Nephron (organoid): ENCODE measurements around the gene VPS13D.

ENCODE experiments used
- H3K27ac Mint-ChIP-seq, 3 experiments: 2 replicates each; pipeline ENCODE4 v1.8.0; 2020; ENCODE audit warnings: mixed read lengths in 3 of 3, mild to moderate bottlenecking in 2 of 3, moderate library complexity in 1 of 3
- H3K27me3 Mint-ChIP-seq: 2 replicates; pipeline ENCODE4 v1.8.0; 2021; ENCODE audit warnings: low read depth, mild to moderate bottlenecking, moderate library complexity, mixed read lengths
- H3K36me3 Mint-ChIP-seq: 2 replicates; pipeline ENCODE4 v1.8.0; 2020; ENCODE audit warnings: low read depth, mixed read lengths
- H3K4me1 Mint-ChIP-seq: 2 replicates; pipeline ENCODE4 v1.8.0; 2020; ENCODE audit warnings: mixed read lengths
- H3K4me3 Mint-ChIP-seq, 3 experiments: 2 replicates each; pipeline ENCODE4 v1.8.0; 2020; ENCODE audit warnings: mild to moderate bottlenecking in 3 of 3, mixed read lengths in 3 of 3, moderate library complexity in 2 of 3
- H3K9me3 Mint-ChIP-seq: 2 replicates; pipeline ENCODE4 v1.8.0; 2020; ENCODE audit warnings: mixed read lengths
- CTCF ChIP-seq, 3 experiments: fragments of 200-600 bp; sonication (generic); IDR thresholded peaks; one replicate each; pipeline ENCODE4 v1.5.0; 2021; ENCODE audit warnings: antibody characterized with exemption in 3 of 3; ENCODE audit not compliant: unreplicated experiment in 3 of 3

Gene VPS13D

GRCh38 chr1:12183095-12183794 is 46.6 kb upstream of the VPS13D start:
- H3K4me3 Mint-ChIP-seq = no peak overlapping the region
- H3K27ac Mint-ChIP-seq = peak overlapping the region in 1 of 3 experiments; percentile 82
- no peak for TF ChIP-seq CTCF (IDR thresholded peaks at IDR 0.05; ENCODE audit: unreplicated experiment in 3 of 3)
- H3K9me3 Mint-ChIP-seq = no peaks in the 10 kb centered on the region
- H3K4me1 Mint-ChIP-seq = peaks cover 12% of the 10 kb centered on the region
- peaks cover 18% of the 10 kb centered on the region for H3K27me3 Mint-ChIP-seq
- no peaks in the 10 kb centered on the region for H3K36me3 Mint-ChIP-seq

GRCh38 chr1:12184008-12184681 is 45.7 kb upstream of the VPS13D start:
- no peak overlapping the region for H3K4me3 Mint-ChIP-seq
- no peaks in the 10 kb centered on the region for H3K36me3 Mint-ChIP-seq
- peaks cover 21% of the 10 kb centered on the region for H3K27me3 Mint-ChIP-seq
- peak overlapping the region; percentile 56 to 85 (median 82) for H3K27ac Mint-ChIP-seq
- no peaks in the 10 kb centered on the region for H3K9me3 Mint-ChIP-seq
- TF ChIP-seq CTCF (IDR thresholded peaks at IDR 0.05; ENCODE audit: unreplicated experiment in 3 of 3) = no peak
- H3K4me1 Mint-ChIP-seq = peaks cover 9% of the 10 kb centered on the region

GRCh38 chr1:12185036-12185917 is 44.6 kb upstream of the VPS13D start:
- H3K4me1 Mint-ChIP-seq = peaks cover 9% of the 10 kb centered on the region
- H3K9me3 Mint-ChIP-seq = no peaks in the 10 kb centered on the region
- H3K27me3 Mint-ChIP-seq = peaks cover 20% of the 10 kb centered on the region
- no peaks in the 10 kb centered on the region for H3K36me3 Mint-ChIP-seq
- H3K4me3 Mint-ChIP-seq = no peak overlapping the region
- TF ChIP-seq CTCF (IDR thresholded peaks at IDR 0.05; ENCODE audit: unreplicated experiment in 3 of 3) = no peak
- H3K27ac Mint-ChIP-seq = peak overlapping the region in 1 of 3 experiments; percentile 27

- no peak for TF ChIP-seq CTCF (IDR thresholded peaks at IDR 0.05; ENCODE audit: unreplicated experiment in 3 of 3)
- Mint-ChIP-seq H3K9me3 (no peaks in the 10 kb centered on the region), H3K27me3 (peaks cover 20% of the 10 kb centered on the region), H3K4me3 (no peak overlapping the region), H3K4me1 (peaks cover 9% of the 10 kb centered on the region), H3K36me3 (no peaks in the 10 kb centered on the region), H3K27ac (no peak overlapping the region)
Measured at GRCh38 chr1:12185918-12186678, 43.7 kb upstream of the VPS13D start.

- Mint-ChIP-seq H3K36me3 (no peaks in the 10 kb centered on the region), H3K4me3 (no peak overlapping the region), H3K27me3 (peaks cover 19% of the 10 kb centered on the region), H3K4me1 (peaks cover 9% of the 10 kb centered on the region), H3K27ac (no peak overlapping the region), H3K9me3 (no peaks in the 10 kb centered on the region)
- no peak for TF ChIP-seq CTCF (IDR thresholded peaks at IDR 0.05; ENCODE audit: unreplicated experiment in 3 of 3)
Measured at GRCh38 chr1:12186679-12186985, 43.2 kb upstream of the VPS13D start.
